ENCODE data around the gene AOPEP.

DNA sequence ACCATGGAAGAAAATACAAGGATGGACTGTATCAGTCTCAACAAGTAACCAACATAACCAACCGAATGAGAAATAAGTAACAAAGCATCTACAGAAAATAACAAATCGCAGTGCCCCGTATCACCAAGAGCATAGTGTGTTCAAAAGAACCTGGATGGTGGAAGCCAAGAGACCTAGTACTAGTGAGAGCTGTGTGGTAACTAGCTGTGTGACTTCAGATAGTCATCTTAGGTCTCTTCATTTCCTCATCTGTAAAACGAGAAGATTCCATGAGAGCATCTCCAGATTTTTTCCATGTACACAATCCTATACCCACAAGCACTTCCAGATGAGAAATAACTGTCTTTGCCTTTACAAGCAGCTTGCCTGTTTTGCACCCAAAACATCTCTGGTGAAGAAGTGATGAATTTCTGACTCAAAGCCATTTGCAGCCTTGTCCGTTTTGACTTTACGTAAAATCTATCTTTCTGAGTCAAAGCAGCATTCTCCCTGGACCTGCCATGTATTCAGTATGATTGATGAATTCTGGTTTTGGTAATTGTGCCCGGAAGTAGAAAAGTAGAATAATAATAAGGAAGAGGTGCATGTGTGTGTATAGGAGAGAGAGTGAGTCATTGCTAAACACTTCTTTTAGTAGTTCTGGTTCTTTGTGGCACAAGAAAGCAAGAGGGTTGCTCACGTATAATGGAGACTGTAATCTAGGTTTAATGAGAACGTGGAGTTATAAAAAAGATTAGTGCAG lies 41.0 kb downstream of the AOPEP start:
- TF ChIP-seq, protein P1, sequence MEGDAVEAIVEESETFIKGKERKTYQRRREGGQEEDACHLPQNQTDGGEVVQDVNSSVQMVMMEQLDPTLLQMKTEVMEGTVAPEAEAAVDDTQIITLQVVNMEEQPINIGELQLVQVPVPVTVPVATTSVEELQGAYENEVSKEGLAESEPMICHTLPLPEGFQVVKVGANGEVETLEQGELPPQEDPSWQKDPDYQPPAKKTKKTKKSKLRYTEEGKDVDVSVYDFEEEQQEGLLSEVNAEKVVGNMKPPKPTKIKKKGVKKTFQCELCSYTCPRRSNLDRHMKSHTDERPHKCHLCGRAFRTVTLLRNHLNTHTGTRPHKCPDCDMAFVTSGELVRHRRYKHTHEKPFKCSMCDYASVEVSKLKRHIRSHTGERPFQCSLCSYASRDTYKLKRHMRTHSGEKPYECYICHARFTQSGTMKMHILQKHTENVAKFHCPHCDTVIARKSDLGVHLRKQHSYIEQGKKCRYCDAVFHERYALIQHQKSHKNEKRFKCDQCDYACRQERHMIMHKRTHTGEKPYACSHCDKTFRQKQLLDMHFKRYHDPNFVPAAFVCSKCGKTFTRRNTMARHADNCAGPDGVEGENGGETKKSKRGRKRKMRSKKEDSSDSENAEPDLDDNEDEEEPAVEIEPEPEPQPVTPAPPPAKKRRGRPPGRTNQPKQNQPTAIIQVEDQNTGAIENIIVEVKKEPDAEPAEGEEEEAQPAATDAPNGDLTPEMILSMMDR (IDR thresholded peaks at IDR 0.05) = no peak
- no peak for TF ChIP-seq POLR2AphosphoS5 (IDR thresholded peaks at IDR 0.05)

Data from esophagus muscularis mucosa (tissue), 3 donors.